Naive thymus-derived CD4-positive, alpha-beta T cell (primary cell): Measurements from ENCODE around the gene LILRA5. TPM values are rescaled to one million over a fixed set of nuclear protein-coding genes. Genes with fewer than 3 reads are reported as not detected.
A peak's percentile ranks its signal among the peaks of the same experiment; 100 is the strongest.

ENCODE experiments used
- ATAC-seq: fragments of 150-1000 bp; cut with Tn5 transposase; 2 replicates; pipeline ENCODE4 v1.10.0; 2021; ENCODE audit warnings: mild to moderate bottlenecking, moderate library complexity
- CTCF ChIA-PET: fragments of 350-600 bp; sonication (Branson Sonifier 250); formaldehyde crosslinking; loops from one replicate; lab custom pipeline; 2021; ENCODE audit warnings: antibody characterized with exemption; lab: Charles Lee
- POLR2A ChIA-PET: fragments of 350-600 bp; sonication (Branson Sonifier 250); formaldehyde crosslinking; loops from one replicate; lab custom pipeline; 2021; ENCODE audit warnings: antibody characterized with exemption, inconsistent platforms; lab: Charles Lee
- DNase-seq, 9 donors: peaks; one replicate each; pipeline versions ENCODE4 v3.0.0 to v3.0.0-alpha.2; 2020 to 2022; ENCODE audit warnings: mixed read lengths in 1 of 9
- H3K27ac ChIP-seq: one replicate; pipeline ENCODE4 v1.7.0; 2013; ENCODE audit warnings: mild to moderate bottlenecking, low read depth, low read length, moderate library complexity
- H3K27me3 ChIP-seq, 2 donors: one replicate each; pipeline ENCODE4 v1.7.0; 2013; ENCODE audit warnings: low read length in 2 of 2, mild to moderate bottlenecking in 2 of 2, moderate library complexity in 2 of 2; ENCODE audit not compliant: control insufficient read depth in 2 of 2, insufficient read depth in 2 of 2
- H3K36me3 ChIP-seq, 3 experiments: 1 replicate in 2 of 3; 2 replicates in 1 of 3; pipeline ENCODE4 v1.7.0; 2013; ENCODE audit warnings: low read length in 3 of 3, mild to moderate bottlenecking in 3 of 3, moderate library complexity in 1 of 3; ENCODE audit not compliant: insufficient read depth in 3 of 3, control insufficient read depth in 2 of 3
- H3K4me1 ChIP-seq, 2 donors: one replicate each; pipeline ENCODE4 v1.7.0; 2013; ENCODE audit warnings: low read length in 2 of 2, mild to moderate bottlenecking in 2 of 2, moderate library complexity in 1 of 2; ENCODE audit not compliant: control insufficient read depth in 2 of 2, insufficient read depth in 2 of 2
- H3K4me3 ChIP-seq: 2 replicates; pipeline ENCODE4 v1.7.0; 2013; ENCODE audit warnings: mild to moderate bottlenecking, low read length
- H3K9me3 ChIP-seq, 3 experiments: 1 replicate in 2 of 3; 2 replicates in 1 of 3; pipeline ENCODE4 v1.7.0; 2013; ENCODE audit warnings: low read length in 3 of 3; ENCODE audit not compliant: control insufficient read depth in 2 of 3
- H3K27ac Mint-ChIP-seq, 9 donors: one replicate each; pipeline ENCODE4 v1.8.0; 2020 to 2022; ENCODE audit warnings: mixed read lengths in 9 of 9, mild to moderate bottlenecking in 8 of 9, moderate library complexity in 5 of 9, inconsistent platforms in 2 of 9
- H3K27me3 Mint-ChIP-seq, 5 donors: one replicate each; pipeline ENCODE4 v1.8.0; 2021 to 2022; ENCODE audit warnings: mixed read lengths in 5 of 5, mild to moderate bottlenecking in 1 of 5
- H3K36me3 Mint-ChIP-seq, 5 donors: one replicate each; pipeline ENCODE4 v1.8.0; 2020 to 2022; ENCODE audit warnings: mixed read lengths in 5 of 5, mild to moderate bottlenecking in 3 of 5, inconsistent platforms in 1 of 5
- H3K4me1 Mint-ChIP-seq, 7 donors: one replicate each; pipeline ENCODE4 v1.8.0; 2020 to 2022; ENCODE audit warnings: mixed read lengths in 7 of 7, mild to moderate bottlenecking in 3 of 7, inconsistent platforms in 1 of 7
- H3K4me3 Mint-ChIP-seq, 10 donors: one replicate each; pipeline ENCODE4 v1.8.0; 2020 to 2022; ENCODE audit warnings: mild to moderate bottlenecking in 10 of 10, mixed read lengths in 10 of 10, moderate library complexity in 6 of 10, inconsistent platforms in 2 of 10
- H3K9me3 Mint-ChIP-seq, 11 donors: one replicate each; pipeline ENCODE4 v1.8.0; 2020 to 2022; ENCODE audit warnings: mixed read lengths in 11 of 11, mild to moderate bottlenecking in 4 of 11, inconsistent platforms in 1 of 11, moderate library complexity in 1 of 11
- intact Hi-C, 2 donors: fragments of 100-400 bp; cut with micrococcal nuclease; formaldehyde crosslinking; loops; one replicate each; pipeline ENCODE4 v1.15.1; 2023
- microRNA-seq: library from miRNA; unstranded; fragments of <30 nt; microRNA quantifications from one replicate; pipeline ENCODE4 v1.2.0, GENCODE V29; 2022; ENCODE audit warnings: borderline microRNAs expressed
- polyA plus RNA-seq, 2 donors: library from polyadenylated mRNA; unstranded; fragments of 300-500 nt; fragmentation: Illumina TruSeq; gene quantifications; one replicate each; pipeline ENCODE4 v1.2.3, GENCODE V29; 2021
- total RNA-seq, 6 experiments: library from RNA in 5 of 6; stranded (reverse) in 5 of 6; gene quantifications; 1 replicate in 5 of 6; 2 replicates in 1 of 6; pipeline ENCODE4 v1.2.3 and lab custom pipeline; 2021 to 2026

The LILRA5 gene
- total and polyA plus RNA-seq, 7 experiments from 2014 or later, result 0.32 to 82.1 (median 0.54) TPM; not detected in 2

GRCh38 chr19:54268936-54269335 lies 44.0 kb downstream of the LILRA5 start:
- DNase-seq, result no peak
- H3K27ac Mint-ChIP-seq, result no peak overlapping the region
- no peaks in the 10 kb centered on the region for H3K9me3 Mint-ChIP-seq
- H3K27me3 Mint-ChIP-seq, result peaks cover 9 to 33% (median 23%) of the 10 kb centered on the region in 5 donors
- Histone ChIP-seq H3K27ac (no peak overlapping the region), H3K27me3 (no peaks in the 10 kb centered on the region), H3K4me3 (no peak overlapping the region), H3K9me3 (no peaks in the 10 kb centered on the region), H3K36me3 (no peaks in the 10 kb centered on the region), H3K4me1 (no peaks in the 10 kb centered on the region)
- peaks cover 0 to 2% (median 0%) of the 10 kb centered on the region in 7 donors for H3K4me1 Mint-ChIP-seq
- H3K36me3 Mint-ChIP-seq, result no peaks in the 10 kb centered on the region
- intact Hi-C loops, result no loop called here
- CTCF ChIA-PET, result interaction anchor here (1.7 kb wide), 1 partner anchor 10 kb away, joined by 5 read pairs; no protein-coding TSS in a partner anchor
- no peak overlapping the region for H3K4me3 Mint-ChIP-seq
- POLR2A ChIA-PET, result no interaction called here
- no peak for ATAC-seq

- intact Hi-C loops, result loop anchor here in 1 of 2 donors (1.0 kb wide), 1 partner anchor 98 kb away; no protein-coding TSS in a partner anchor
- Mint-ChIP-seq H3K4me1 (no peaks in the 10 kb centered on the region), H3K27ac (no peak overlapping the region), H3K27me3 (peaks cover 4 to 24% (median 17%) of the 10 kb centered on the region in 5 donors), H3K36me3 (no peaks in the 10 kb centered on the region), H3K9me3 (no peaks in the 10 kb centered on the region), H3K4me3 (no peak overlapping the region)
- ChIA-PET CTCF (interaction anchor here (0.5 to 2.0 kb wide), 6 partner anchors 13 to 150 kb away, joined by 3 to 7 read pairs (median 4); partner anchors contain the start of genes MBOAT7 and TMC4), POLR2A (interaction anchor here (0.6 kb wide), 1 partner anchor 338 kb away, joined by 3 read pairs; no protein-coding TSS in a partner anchor)
- ATAC-seq (peak; percentile 85), DNase-seq (peak in 8 of 9 donors; percentile 34 to 68 (median 50))
- no peaks in the 10 kb centered on the region for H3K36me3 ChIP-seq
- H3K9me3 ChIP-seq, result no peaks in the 10 kb centered on the region
- no peaks in the 10 kb centered on the region for H3K4me1 ChIP-seq
- no peak overlapping the region for H3K4me3 ChIP-seq
- no peaks in the 10 kb centered on the region for H3K27me3 ChIP-seq
- no peak overlapping the region for H3K27ac ChIP-seq
Observed at GRCh38 chr19:54266133-54266532, 46.8 kb downstream of the LILRA5 start.

GRCh38 chr19:54262470-54262869 lies 50.5 kb downstream of the LILRA5 start:
- Histone ChIP-seq H3K27me3 (no peaks in the 10 kb centered on the region), H3K4me1 (no peaks in the 10 kb centered on the region), H3K36me3 (no peaks in the 10 kb centered on the region), H3K9me3 (no peaks in the 10 kb centered on the region), H3K27ac (no peak overlapping the region), H3K4me3 (no peak overlapping the region)
- no peaks in the 10 kb centered on the region for H3K4me1 Mint-ChIP-seq
- H3K36me3 Mint-ChIP-seq, result no peaks in the 10 kb centered on the region
- no peak overlapping the region for H3K27ac Mint-ChIP-seq
- ChIA-PET POLR2A (no interaction called here), CTCF (no interaction called here)
- ATAC-seq, result no peak
- DNase-seq, result no peak
- no peaks in the 10 kb centered on the region for H3K9me3 Mint-ChIP-seq
- H3K27me3 Mint-ChIP-seq, result peaks cover 4 to 15% (median 6%) of the 10 kb centered on the region in 5 donors
- H3K4me3 Mint-ChIP-seq, result no peak overlapping the region
- intact Hi-C loops, result no loop called here

- peaks cover 4 to 15% (median 6%) of the 10 kb centered on the region in 5 donors for H3K27me3 Mint-ChIP-seq
- no peaks in the 10 kb centered on the region for H3K4me1 Mint-ChIP-seq
- Histone ChIP-seq H3K9me3 (no peaks in the 10 kb centered on the region), H3K4me1 (no peaks in the 10 kb centered on the region), H3K27ac (no peak overlapping the region), H3K4me3 (no peak overlapping the region), H3K36me3 (no peaks in the 10 kb centered on the region), H3K27me3 (no peaks in the 10 kb centered on the region)
- DNase-seq (no peak), ATAC-seq (no peak)
- no peak overlapping the region for H3K4me3 Mint-ChIP-seq
- no peak overlapping the region for H3K27ac Mint-ChIP-seq
- intact Hi-C loops, result no loop called here
- H3K9me3 Mint-ChIP-seq, result no peaks in the 10 kb centered on the region
- no peaks in the 10 kb centered on the region for H3K36me3 Mint-ChIP-seq
- ChIA-PET CTCF (no interaction called here), POLR2A (no interaction called here)
Observed at GRCh38 chr19:54262066-54262465, 50.9 kb downstream of the LILRA5 start.

- Mint-ChIP-seq H3K27me3 (peaks cover 0 to 11% (median 0%) of the 10 kb centered on the region in 5 donors), H3K36me3 (no peaks in the 10 kb centered on the region), H3K9me3 (no peaks in the 10 kb centered on the region), H3K27ac (no peak within 1 kb of the TSS), H3K4me1 (peaks cover 0 to 3% (median 0%) of the 10 kb centered on the region in 7 donors), H3K4me3 (no peak within 1 kb of the TSS)
- Histone ChIP-seq H3K4me3 (no peak within 1 kb of the TSS), H3K4me1 (no peaks in the 10 kb centered on the region), H3K27ac (no peak within 1 kb of the TSS), H3K36me3 (no peaks in the 10 kb centered on the region), H3K9me3 (no peaks in the 10 kb centered on the region), H3K27me3 (no peaks in the 10 kb centered on the region)
- DNase-seq, result no peak
- ChIA-PET POLR2A (no interaction called here), CTCF (no interaction called here)
- intact Hi-C loops, result no loop called here
- ATAC-seq, result no peak
Observed at GRCh38 chr19:54257116-54257480, 55.9 kb downstream of the LILRA5 start, which contains the start of gene LILRB5. Gene LILRB5 (minus strand): TSS chr19:54257273. CDS start chr19:54257193, 80 bp downstream.

Small RNA genes lying within 50 kb of the gene (microRNA-seq; reads per million reads assigned to microRNA genes)
- not detected for gene MIR4752

Other genes with a start within 250 kb of the LILRA5 start
- gene VSTM1, start 249.3 kb downstream of the LILRA5 start, total RNA-seq, result 1 to 10 TPM in 2 of 5 experiments, not detected in 3; 1.7 to 2.1 TPM
- gene VSTM1, start 249.3 kb downstream of the LILRA5 start, polyA plus RNA-seq, result not detected
- gene TARM1, start 231.8 kb downstream of the LILRA5 start, total RNA-seq, result not detected
- not detected for gene TARM1, start 231.8 kb downstream of the LILRA5 start, polyA plus RNA-seq
- gene OSCAR, start 212.4 kb downstream of the LILRA5 start, total RNA-seq, result 10 to 100 TPM in 1 of 5 experiments, 1 to 10 TPM in 1, under 1 TPM in 3; 0.19 to 44.6 (median 0.51) TPM
- gene OSCAR, start 212.4 kb downstream of the LILRA5 start, polyA plus RNA-seq, result under 1 TPM in 1 of 2 donors, not detected in 1; 0.13 TPM
- 100 to 1,000 TPM in 3 of 5 experiments, 10 to 100 TPM in 2; 64.4 to 127 (median 117) TPM for gene NDUFA3, start 210.3 kb downstream of the LILRA5 start, total RNA-seq
- 100 to 1,000 TPM; 333 to 490 TPM for gene NDUFA3, start 210.3 kb downstream of the LILRA5 start, polyA plus RNA-seq
- 10 to 100 TPM; 13.4 to 46.5 (median 14.6) TPM for gene TFPT, start 197.5 kb downstream of the LILRA5 start, total RNA-seq
- 10 to 100 TPM; 15.2 to 21.6 TPM for gene TFPT, start 197.5 kb downstream of the LILRA5 start, polyA plus RNA-seq
- 10 to 100 TPM; 51.8 to 82.1 (median 71.0) TPM for gene PRPF31, start 197.4 kb downstream of the LILRA5 start, total RNA-seq
- gene PRPF31, start 197.4 kb downstream of the LILRA5 start, polyA plus RNA-seq, result 10 to 100 TPM; 74.8 to 87.4 TPM
- gene CNOT3, start 175.4 kb downstream of the LILRA5 start, total RNA-seq, result 10 to 100 TPM; 38.0 to 84.6 (median 63.9) TPM
- gene CNOT3, start 175.4 kb downstream of the LILRA5 start, polyA plus RNA-seq, result 10 to 100 TPM; 10.1 to 13.1 TPM
- gene LENG1, start 153.4 kb downstream of the LILRA5 start, total RNA-seq, result 10 to 100 TPM in 3 of 5 experiments, 1 to 10 TPM in 2; 7.1 to 20.4 (median 11.8) TPM
- 10 to 100 TPM; 11.9 to 13.5 TPM for gene LENG1, start 153.4 kb downstream of the LILRA5 start, polyA plus RNA-seq
- gene TMC4, start 140.0 kb downstream of the LILRA5 start, total RNA-seq, result 1 to 10 TPM in 3 of 5 experiments, not detected in 2; 1.0 to 5.9 (median 1.2) TPM
- under 1 TPM in 1 of 2 donors, not detected in 1; 0.20 TPM for gene TMC4, start 140.0 kb downstream of the LILRA5 start, polyA plus RNA-seq
- gene MBOAT7, start 123.6 kb downstream of the LILRA5 start, total RNA-seq, result 10 to 100 TPM; 25.8 to 79.4 (median 43.0) TPM
- 10 to 100 TPM; 11.3 to 18.9 TPM for gene MBOAT7, start 123.6 kb downstream of the LILRA5 start, polyA plus RNA-seq
- 10 to 100 TPM in 4 of 5 experiments, 1 to 10 TPM in 1; 9.5 to 24.2 (median 17.8) TPM for gene TSEN34, start 121.9 kb downstream of the LILRA5 start, total RNA-seq
- gene TSEN34, start 121.9 kb downstream of the LILRA5 start, polyA plus RNA-seq, result 10 to 100 TPM; 29.5 to 48.7 TPM
- gene RPS9, start 112.3 kb downstream of the LILRA5 start, total RNA-seq, result 1,000 to 10,000 TPM; 1,217 to 2,149 (median 1,306) TPM
- gene RPS9, start 112.3 kb downstream of the LILRA5 start, polyA plus RNA-seq, result 1,000 to 10,000 TPM; 1,192 to 1,308 TPM
- gene LILRB3, start 90.2 kb downstream of the LILRA5 start, total RNA-seq, result 10 to 100 TPM in 1 of 5 experiments, 1 to 10 TPM in 4; 1.9 to 76.4 (median 2.1) TPM
- gene LILRB3, start 90.2 kb downstream of the LILRA5 start, polyA plus RNA-seq, result under 1 TPM in 1 of 2 donors, not detected in 1; 0.40 TPM
- gene LILRA6, start 70.4 kb downstream of the LILRA5 start, total RNA-seq, result 10 to 100 TPM in 1 of 5 experiments, 1 to 10 TPM in 1, under 1 TPM in 3; 0.24 to 27.0 (median 0.97) TPM
- gene LILRA6, start 70.4 kb downstream of the LILRA5 start, polyA plus RNA-seq, result under 1 TPM; 0.12 to 0.36 TPM
- 1 to 10 TPM in 3 of 5 experiments, under 1 TPM in 1, not detected in 1; 0.08 to 1.8 (median 1.2) TPM for gene LILRB5, start 55.9 kb downstream of the LILRA5 start, total RNA-seq
- gene LILRB5, start 55.9 kb downstream of the LILRA5 start, polyA plus RNA-seq, result not detected
- gene LILRB2, start 32.1 kb downstream of the LILRA5 start, total RNA-seq, result 100 to 1,000 TPM in 1 of 5 experiments, 10 to 100 TPM in 1, 1 to 10 TPM in 2, not detected in 1; 1.5 to 131 (median 6.0) TPM
- gene LILRB2, start 32.1 kb downstream of the LILRA5 start, polyA plus RNA-seq, result under 1 TPM in 1 of 2 donors, not detected in 1; 0.12 TPM
- gene LILRA4, start 26.0 kb upstream of the LILRA5 start, total RNA-seq, result 1 to 10 TPM in 2 of 5 experiments, not detected in 3; 3.5 to 8.9 TPM
- gene LILRA4, start 26.0 kb upstream of the LILRA5 start, polyA plus RNA-seq, result not detected
- 10 to 100 TPM; 47.0 to 92.3 (median 82.3) TPM for gene LAIR1, start 51.8 kb upstream of the LILRA5 start, total RNA-seq
- gene LAIR1, start 51.8 kb upstream of the LILRA5 start, polyA plus RNA-seq, result 10 to 100 TPM; 48.6 to 98.1 TPM
- 1 to 10 TPM in 1 of 5 experiments, under 1 TPM in 1, not detected in 3; 0.10 to 1.8 TPM for gene TTYH1, start 102.3 kb upstream of the LILRA5 start, total RNA-seq
- gene TTYH1, start 102.3 kb upstream of the LILRA5 start, polyA plus RNA-seq, result under 1 TPM; 0.23 to 0.40 TPM
- gene LENG8, start 136.0 kb upstream of the LILRA5 start, total RNA-seq, result 100 to 1,000 TPM; 238 to 685 (median 503) TPM
- gene LENG8, start 136.0 kb upstream of the LILRA5 start, polyA plus RNA-seq, result 10 to 100 TPM in 1 of 2 donors, 1 to 10 TPM in 1; 6.2 to 16.8 TPM
- gene LENG9, start 150.6 kb upstream of the LILRA5 start, total RNA-seq, result 1 to 10 TPM; 3.5 to 6.1 (median 4.3) TPM
- gene LENG9, start 150.6 kb upstream of the LILRA5 start, polyA plus RNA-seq, result under 1 TPM; 0.09 to 0.16 TPM
- gene CDC42EP5, start 160.1 kb upstream of the LILRA5 start, total RNA-seq, result not detected
- gene CDC42EP5, start 160.1 kb upstream of the LILRA5 start, polyA plus RNA-seq, result not detected
- 10 to 100 TPM in 1 of 5 experiments, 1 to 10 TPM in 2, under 1 TPM in 1, not detected in 1; 0.85 to 12.8 (median 2.2) TPM for gene LAIR2, start 189.7 kb upstream of the LILRA5 start, total RNA-seq
- 1 to 10 TPM; 2.5 to 5.5 TPM for gene LAIR2, start 189.7 kb upstream of the LILRA5 start, polyA plus RNA-seq